ENCODE data around the gene CAMKV. TPM values are rescaled to one million over a fixed set of nuclear protein-coding genes. Genes with fewer than 3 reads are reported as not detected.
"Not testable (repeated sequence)": the region's sequence is repeated elsewhere in the genome, so short reads cannot be mapped to it uniquely, and the experiment has no call there.

The CAMKV gene
- total RNA-seq: not detected

DNA sequence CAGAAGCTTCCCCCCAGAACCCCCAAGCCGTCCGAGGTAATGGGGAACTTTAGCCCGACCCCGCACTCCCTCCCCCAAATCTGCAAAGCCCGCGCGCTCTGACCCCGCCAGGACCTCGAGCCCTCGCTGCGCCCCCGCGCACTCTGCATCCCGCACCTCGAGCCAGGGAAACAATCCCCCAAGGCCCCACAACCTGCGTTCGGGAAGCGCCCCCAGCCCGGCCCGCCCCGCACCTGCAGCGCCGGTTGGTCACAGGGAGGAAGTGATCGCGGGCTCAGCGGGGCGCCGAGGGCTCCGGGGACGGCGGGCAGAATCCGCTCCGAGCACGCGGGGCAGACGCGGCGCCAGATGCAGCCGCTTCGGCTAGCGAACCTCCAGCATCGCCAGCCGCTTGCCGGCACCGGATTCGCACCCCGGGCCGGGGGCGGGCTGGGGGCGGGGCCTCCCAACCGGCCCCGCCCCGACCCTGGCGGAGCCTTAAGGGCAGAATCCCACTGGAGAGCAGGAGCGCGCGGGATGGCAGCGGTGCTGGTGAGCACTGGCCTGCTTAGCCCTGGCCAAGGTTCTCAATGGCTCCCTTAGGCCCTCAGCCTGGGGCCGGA is at the start of gene CAMKV:
TSS of gene CAMKV (minus strand) at position 382 of the 602 bp plus-strand sequence. CDS start 7,518 bp downstream, outside the sequence.
- peaks cover 10 to 21% of the 10 kb centered on the region in 2 donors for H3K4me1 ChIP-seq
- no peak within 1 kb of the TSS for H3K27ac ChIP-seq
- H3K36me3 ChIP-seq: no peaks in the 10 kb centered on the region
- peaks cover 15% of the 10 kb centered on the region for H3K27me3 ChIP-seq
- WGBS, 2 donors: 0 to 4% methylated on average over 9 to 10 of the region's 59 CpGs
- TF ChIP-seq POLR2A (IDR thresholded peaks at IDR 0.05) (no peak), CTCF (IDR thresholded peaks at IDR 0.05) (no peak)
- no peak for DNase-seq
- peak within 1 kb of the TSS in 1 of 3 donors; percentile 15 for H3K4me3 ChIP-seq (replicated peaks in 1 of 3)
- intact Hi-C loops (cut with DNase I): no loop called here
- H3K9me3 ChIP-seq: no peaks in the 10 kb centered on the region

GRCh38 chr3:49917806-49918590 is 48.3 kb upstream of the CAMKV start:
- 94 to 96% methylated on average over 19 of the region's 19 CpGs for WGBS, 2 donors
- H3K4me3 ChIP-seq (replicated peaks in 1 of 3); H3K4me1 ChIP-seq; H3K27ac ChIP-seq; DNase-seq; H3K36me3 ChIP-seq; H3K9me3 ChIP-seq; intact Hi-C loops (cut with DNase I); H3K27me3 ChIP-seq: not testable (repeated sequence)

- WGBS, 2 donors: 88 to 93% methylated on average over 5 of the region's 5 CpGs
Measured at GRCh38 chr3:49916686-49917085, 47.0 kb upstream of the CAMKV start.

DNA sequence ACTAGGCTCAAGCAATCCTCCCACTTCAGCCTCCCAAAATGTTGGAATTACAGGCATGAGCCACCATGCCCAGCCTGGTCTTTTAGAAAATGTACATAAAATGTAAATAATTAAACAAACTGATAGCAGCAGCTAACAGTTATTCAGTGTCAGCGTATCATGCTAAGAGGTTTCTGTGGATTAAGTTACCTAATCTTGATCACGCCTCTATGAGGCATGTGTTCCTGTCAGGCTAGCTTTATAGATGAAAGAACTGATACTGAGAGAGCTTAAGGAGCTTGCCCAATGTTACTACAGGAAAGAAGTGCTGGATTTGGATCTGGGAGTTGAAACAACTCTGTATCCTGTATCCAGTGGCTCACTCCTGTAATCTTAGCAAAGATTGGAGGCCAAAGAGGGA is 45.2 kb upstream of the CAMKV start:
- H3K4me1 ChIP-seq: no peaks in the 10 kb centered on the region
- H3K36me3 ChIP-seq: peaks cover 0 to 3% of the 10 kb centered on the region in 2 donors
- WGBS, 2 donors: 91 to 95% methylated on average over 2 of the region's 2 CpGs
- H3K4me3 ChIP-seq (replicated peaks in 1 of 3): no peak overlapping the region
- no peak for TF ChIP-seq CTCF (IDR thresholded peaks at IDR 0.05)
- TF ChIP-seq POLR2A (IDR thresholded peaks at IDR 0.05): no peak
- no peak overlapping the region for H3K27ac ChIP-seq
- intact Hi-C loops (cut with DNase I): no loop called here
- H3K9me3 ChIP-seq: no peaks in the 10 kb centered on the region
- H3K27me3 ChIP-seq: no peaks in the 10 kb centered on the region
- DNase-seq: no peak

More at GRCh38 chr3:49916686-49917085, 47.0 kb upstream of the CAMKV start:
- H3K27ac ChIP-seq: no peak overlapping the region
- no peaks in the 10 kb centered on the region for H3K9me3 ChIP-seq
- H3K4me3 ChIP-seq (replicated peaks in 1 of 3): no peak overlapping the region
- H3K4me1 ChIP-seq: no peaks in the 10 kb centered on the region
- TF ChIP-seq CTCF (IDR thresholded peaks at IDR 0.05) (no peak), POLR2A (IDR thresholded peaks at IDR 0.05) (no peak)
- DNase-seq: no peak
- no peaks in the 10 kb centered on the region for H3K36me3 ChIP-seq
- no peaks in the 10 kb centered on the region for H3K27me3 ChIP-seq
- intact Hi-C loops (cut with DNase I): no loop called here

- Histone ChIP-seq H3K4me3 (replicated peaks in 1 of 3) (no peak overlapping the region), H3K27ac (no peak overlapping the region), H3K36me3 (peaks cover 3 to 8% of the 10 kb centered on the region in 2 donors), H3K27me3 (no peaks in the 10 kb centered on the region), H3K4me1 (no peaks in the 10 kb centered on the region), H3K9me3 (no peaks in the 10 kb centered on the region)
- 91 to 92% methylated on average over 4 of the region's 4 CpGs for WGBS, 2 donors
- no peak for DNase-seq
- TF ChIP-seq CTCF (IDR thresholded peaks at IDR 0.05): no peak
- TF ChIP-seq POLR2A (IDR thresholded peaks at IDR 0.05): no peak
- intact Hi-C loops (cut with DNase I): no loop called here
Measured at GRCh38 chr3:49912881-49913281, 43.2 kb upstream of the CAMKV start.

All from thyroid gland (tissue), 4 donors.